Upper lobe of right lung (tissue), 1 donor: ENCODE data around the gene KCTD13. TPM values are rescaled to one million over a fixed set of nuclear protein-coding genes. Genes with fewer than 3 reads are reported as not detected.

ENCODE experiments used
- ATAC-seq: fragments of 200-7000 bp; cut with Tn5 transposase; one replicate; pipeline ENCODE4 v1.9.1; 2020; ENCODE audit warnings: mild to moderate bottlenecking, moderate library complexity
- DNase-seq: peaks from one replicate; pipeline ENCODE4 v3.0.0-alpha.2; 2020
- H3K27ac ChIP-seq: fragments of 200-600 bp; one replicate; pipeline ENCODE4 v1.8.0; 2022
- H3K27me3 ChIP-seq: fragments of 200-600 bp; one replicate; pipeline ENCODE4 v1.8.0; 2022; ENCODE audit warnings: mild to moderate bottlenecking
- H3K36me3 ChIP-seq: fragments of 200-600 bp; one replicate; pipeline ENCODE4 v1.8.0; 2022
- H3K4me1 ChIP-seq: fragments of 200-600 bp; one replicate; pipeline ENCODE4 v1.8.0; 2022
- H3K4me3 ChIP-seq: fragments of 200-600 bp; one replicate; pipeline ENCODE4 v1.8.0; 2022; ENCODE audit warnings: mild to moderate bottlenecking
- H3K9me3 ChIP-seq: fragments of 200-600 bp; one replicate; pipeline ENCODE4 v1.8.0; 2022
- intact Hi-C: fragments of 100-400 bp; cut with DNase I; formaldehyde crosslinking; loops from one replicate; pipeline ENCODE4 v1.11.0; 2022
- total RNA-seq: library from RNA; stranded (reverse); fragmentation: NEBNext Ultra II Directional; extraction: Animal tissue kit (Norgen Biotek cat#: 25700); gene quantifications from one replicate; pipeline ENCODE4 v1.2.1, GENCODE V29; 2021
- TF ChIP-seq, protein P1 (sequence below): fragments of 200-600 bp; IDR thresholded peaks from one replicate; pipeline ENCODE4 v1.8.0; 2022; ENCODE audit warnings: antibody characterized with exemption
- donor health status: DM: no; HTN: yes; CAD: no; lungs with severe emphysema.

Gene KCTD13
- total RNA-seq, 1 donor from 2014 or later = 23.5 TPM

DNA sequence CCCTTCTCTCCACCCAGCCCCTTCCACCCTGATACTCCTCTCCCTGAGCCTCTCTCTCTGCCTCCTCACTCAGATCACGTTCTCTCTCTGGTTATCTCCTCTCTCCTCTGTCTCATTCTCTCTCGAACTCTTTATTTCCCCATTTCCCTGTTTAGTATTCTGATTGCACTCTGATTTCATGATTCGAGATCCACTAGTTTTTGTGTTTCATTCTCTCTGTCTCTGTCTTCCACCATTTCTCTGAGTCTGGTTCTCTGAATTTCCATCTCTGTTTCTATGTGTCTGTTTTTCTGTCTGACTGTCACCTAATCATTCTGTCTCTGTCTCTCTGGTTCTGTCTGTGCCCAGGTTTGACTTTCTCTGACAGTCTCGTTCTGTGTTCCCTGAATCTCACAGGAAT is 28.7 kb downstream of the KCTD13 start:
- intact Hi-C loops = no loop called here
- TF ChIP-seq, protein P1, sequence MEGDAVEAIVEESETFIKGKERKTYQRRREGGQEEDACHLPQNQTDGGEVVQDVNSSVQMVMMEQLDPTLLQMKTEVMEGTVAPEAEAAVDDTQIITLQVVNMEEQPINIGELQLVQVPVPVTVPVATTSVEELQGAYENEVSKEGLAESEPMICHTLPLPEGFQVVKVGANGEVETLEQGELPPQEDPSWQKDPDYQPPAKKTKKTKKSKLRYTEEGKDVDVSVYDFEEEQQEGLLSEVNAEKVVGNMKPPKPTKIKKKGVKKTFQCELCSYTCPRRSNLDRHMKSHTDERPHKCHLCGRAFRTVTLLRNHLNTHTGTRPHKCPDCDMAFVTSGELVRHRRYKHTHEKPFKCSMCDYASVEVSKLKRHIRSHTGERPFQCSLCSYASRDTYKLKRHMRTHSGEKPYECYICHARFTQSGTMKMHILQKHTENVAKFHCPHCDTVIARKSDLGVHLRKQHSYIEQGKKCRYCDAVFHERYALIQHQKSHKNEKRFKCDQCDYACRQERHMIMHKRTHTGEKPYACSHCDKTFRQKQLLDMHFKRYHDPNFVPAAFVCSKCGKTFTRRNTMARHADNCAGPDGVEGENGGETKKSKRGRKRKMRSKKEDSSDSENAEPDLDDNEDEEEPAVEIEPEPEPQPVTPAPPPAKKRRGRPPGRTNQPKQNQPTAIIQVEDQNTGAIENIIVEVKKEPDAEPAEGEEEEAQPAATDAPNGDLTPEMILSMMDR = no peak
- no peaks in the 10 kb centered on the region for H3K4me1 ChIP-seq

DNA sequence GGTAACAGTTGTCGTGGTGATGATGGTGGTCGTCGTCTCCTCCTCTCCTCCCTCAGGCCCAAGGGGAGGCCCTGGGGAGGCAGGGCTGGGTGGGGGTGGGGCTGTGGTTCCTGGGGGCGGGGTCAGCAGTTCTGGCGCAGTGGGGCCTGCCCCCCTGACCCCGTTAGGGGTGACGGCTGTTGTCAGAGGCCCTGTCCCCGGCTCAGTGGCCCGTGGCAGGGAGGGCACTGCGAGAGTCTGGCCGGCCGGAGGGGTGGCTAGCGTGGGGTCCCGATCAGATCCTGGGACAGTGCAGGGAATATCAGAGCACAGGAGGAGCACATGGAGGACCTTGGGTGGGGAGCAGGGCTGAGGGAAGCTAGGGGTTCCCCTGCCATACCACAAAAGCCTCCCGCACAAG is 29.2 kb downstream of the KCTD13 start:
- no peaks in the 10 kb centered on the region for H3K9me3 ChIP-seq
- H3K27me3 ChIP-seq = peaks cover 19% of the 10 kb centered on the region
- no peak overlapping the region for H3K27ac ChIP-seq
- H3K4me1 ChIP-seq = no peaks in the 10 kb centered on the region
- ATAC-seq = no peak
- no peaks in the 10 kb centered on the region for H3K36me3 ChIP-seq
- intact Hi-C loops = no loop called here
- TF ChIP-seq, protein P1 = no peak
- DNase-seq = no peak
- H3K4me3 ChIP-seq = no peak overlapping the region

More for the DNA sequence above, 28.7 kb downstream of the KCTD13 start:
- no peak overlapping the region for H3K27ac ChIP-seq
- H3K4me3 ChIP-seq = no peak overlapping the region
- H3K9me3 ChIP-seq = no peaks in the 10 kb centered on the region
- ATAC-seq (no peak), DNase-seq (no peak)
- peaks cover 19% of the 10 kb centered on the region for H3K27me3 ChIP-seq
- no peaks in the 10 kb centered on the region for H3K36me3 ChIP-seq

DNA sequence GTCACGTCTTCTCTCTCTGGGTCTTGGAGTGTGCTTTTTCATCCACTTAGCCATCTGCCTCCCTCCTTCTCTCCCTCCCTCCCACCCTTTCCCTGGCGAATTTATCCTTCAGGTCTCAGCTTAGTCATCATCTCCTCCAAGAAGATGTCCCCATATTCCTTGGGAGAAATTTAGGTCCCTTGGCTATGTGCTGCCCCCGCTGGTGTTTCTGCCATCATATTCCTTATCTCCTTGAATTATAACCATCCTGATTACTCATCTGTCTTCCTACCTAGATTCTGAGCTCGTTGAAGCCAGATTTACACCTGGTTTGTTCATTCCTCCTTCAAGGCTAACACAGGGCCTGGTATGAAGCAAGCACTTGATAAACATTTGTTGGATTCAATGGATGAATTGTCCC is 31.7 kb downstream of the KCTD13 start:
- H3K4me3 ChIP-seq = no peak overlapping the region
- H3K27ac ChIP-seq = no peak overlapping the region
- H3K4me1 ChIP-seq = no peaks in the 10 kb centered on the region
- peaks cover 19% of the 10 kb centered on the region for H3K27me3 ChIP-seq
- intact Hi-C loops = no loop called here
- DNase-seq (no peak), ATAC-seq (no peak)
- H3K9me3 ChIP-seq = no peaks in the 10 kb centered on the region
- TF ChIP-seq, protein P1 = no peak
- no peaks in the 10 kb centered on the region for H3K36me3 ChIP-seq

DNA sequence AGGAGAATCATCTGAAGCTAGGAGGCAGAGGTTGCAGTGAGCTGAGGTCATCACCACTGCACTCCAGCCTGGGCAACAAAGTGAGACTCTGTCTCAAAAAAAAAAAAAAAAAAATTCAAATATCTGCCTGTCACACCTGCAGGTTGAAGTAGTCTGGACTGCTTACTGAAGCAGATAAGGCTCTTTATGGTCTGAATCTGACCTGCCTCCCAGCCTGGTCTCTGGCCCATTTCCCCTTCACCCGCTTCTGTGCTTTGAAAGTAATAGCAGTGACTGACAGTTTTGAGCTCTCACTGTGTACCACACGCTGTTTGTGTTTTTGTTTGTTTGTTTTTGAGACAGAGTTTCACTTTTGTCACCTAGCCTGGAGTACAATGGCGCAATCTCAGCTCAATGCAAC is 32.5 kb downstream of the KCTD13 start:
- DNase-seq (no peak), ATAC-seq (no peak)
- intact Hi-C loops = no loop called here
- H3K27ac ChIP-seq = no peak overlapping the region
- no peaks in the 10 kb centered on the region for H3K4me1 ChIP-seq
- TF ChIP-seq, protein P1 = no peak
- peaks cover 19% of the 10 kb centered on the region for H3K27me3 ChIP-seq
- no peaks in the 10 kb centered on the region for H3K36me3 ChIP-seq
- no peak overlapping the region for H3K4me3 ChIP-seq
- no peaks in the 10 kb centered on the region for H3K9me3 ChIP-seq

DNA sequence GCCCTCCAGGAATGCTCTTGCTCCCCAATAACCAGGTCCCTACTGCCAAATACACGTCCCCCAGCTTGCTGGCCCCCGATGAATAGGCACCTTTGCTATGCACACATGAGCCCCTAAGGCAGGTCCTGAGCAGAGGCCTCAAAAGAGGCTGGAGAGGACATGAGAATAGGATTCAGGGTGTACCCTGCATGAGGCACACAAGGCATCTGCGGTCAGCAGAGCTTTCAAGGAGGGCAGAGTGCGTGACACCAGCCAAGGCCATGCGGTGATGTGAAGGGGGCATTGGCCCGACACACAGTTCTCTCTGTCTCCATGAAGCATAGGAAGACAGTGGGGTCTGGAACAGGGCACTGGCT is 33.6 kb downstream of the KCTD13 start:
- Histone ChIP-seq H3K27me3 (peaks cover 10% of the 10 kb centered on the region), H3K4me1 (no peaks in the 10 kb centered on the region), H3K36me3 (no peaks in the 10 kb centered on the region), H3K4me3 (no peak overlapping the region), H3K9me3 (no peaks in the 10 kb centered on the region), H3K27ac (no peak overlapping the region)
- intact Hi-C loops = no loop called here
- ATAC-seq = peak; percentile 13
- TF ChIP-seq, protein P1 = no peak
- DNase-seq = no peak
